H1 (cell line): ENCODE results near the gene SNAI1. TPM values are rescaled to one million over a fixed set of nuclear protein-coding genes. Genes with fewer than 3 reads are reported as not detected.

Source experiments
- CTCF ChIA-PET: fragments of 300-600 bp; sonication (Branson Sonifier 250); formaldehyde crosslinking; loops from one replicate; lab custom pipeline; 2021; ENCODE audit not compliant: partially characterized antibody; lab: Charles Lee
- POLR2A ChIA-PET: fragments of 300-600 bp; sonication (Branson Sonifier 250); formaldehyde crosslinking; loops from one replicate; lab custom pipeline; 2021; ENCODE audit warnings: inconsistent platforms; ENCODE audit not compliant: partially characterized antibody; lab: Charles Lee
- DNase-seq, 2 experiments: peaks; one replicate each; pipeline versions ENCODE4 v3.0.0 to v3.0.0-alpha.2; 2010 to 2022; ENCODE audit warnings: low spot score in 2 of 2, low read depth in 1 of 2, mixed read lengths in 1 of 2
- FAIRE-seq: peaks from 2 replicates; lab custom pipeline; 2011; peaks lifted over from hg19 to GRCh38; lab: Jason Lieb, UNC
- H2AFZ ChIP-seq: 2 replicates; pipeline ENCODE4 v1.8.1; 2012; ENCODE audit warnings: low read length, inconsistent platforms
- H2AK5ac ChIP-seq: 2 replicates; pipeline ENCODE4 v1.6.1; 2013; ENCODE audit warnings: low read depth, low read length
- H2BK120ac ChIP-seq: replicated peaks from 2 replicates; pipeline ENCODE3; 2013; ENCODE audit warnings: low read depth, low read length, inconsistent platforms
- H2BK12ac ChIP-seq: 2 replicates; pipeline ENCODE4 v1.6.1; 2013; ENCODE audit warnings: low read depth, low read length
- H2BK15ac ChIP-seq: 2 replicates; pipeline ENCODE4 v1.6.1; 2013; ENCODE audit warnings: low read length
- H2BK20ac ChIP-seq: 2 replicates; pipeline ENCODE4 v1.6.1; 2013; ENCODE audit warnings: low read length
- H2BK5ac ChIP-seq: 2 replicates; pipeline ENCODE4 v1.6.1; 2013; ENCODE audit warnings: low read depth, low read length
- H3K14ac ChIP-seq: 2 replicates; pipeline ENCODE4 v1.6.1; 2013; ENCODE audit warnings: inconsistent platforms; ENCODE audit not compliant: insufficient read length
- H3K18ac ChIP-seq: 2 replicates; pipeline ENCODE4 v1.6.1; 2013; ENCODE audit warnings: low read length; ENCODE audit errors: extremely low read depth
- H3K23ac ChIP-seq: 2 replicates; pipeline ENCODE4 v1.6.1; 2013; ENCODE audit warnings: inconsistent platforms; ENCODE audit not compliant: insufficient read length
- H3K23me2 ChIP-seq: 2 replicates; pipeline ENCODE4 v1.6.1; 2013; ENCODE audit warnings: low read depth, low read length
- H3K27ac ChIP-seq: 2 replicates; pipeline ENCODE4 v1.6.1; 2011; ENCODE audit warnings: low read depth, low read length, inconsistent platforms
- H3K27me3 ChIP-seq, 4 experiments: replicated peaks in 1 of 4; 1 replicate in 1 of 4; 2 replicates in 3 of 4; pipeline versions ENCODE4 v1.6.1 to v1.8.1; 2011 to 2013; ENCODE audit warnings: low read length in 3 of 4, mild to moderate bottlenecking in 3 of 4, inconsistent platforms in 2 of 4, mixed read lengths in 2 of 4, moderate library complexity in 1 of 4; ENCODE audit not compliant: control insufficient read depth in 3 of 4, insufficient read depth in 3 of 4; ENCODE audit errors: extremely low read depth in 1 of 4
- H3K36me3 ChIP-seq, 4 experiments: 2 replicates each; pipeline versions ENCODE4 v1.6.1 to v1.8.1; 2011 to 2013; ENCODE audit warnings: mild to moderate bottlenecking in 4 of 4, low read length in 3 of 4, moderate library complexity in 2 of 4, control low read depth in 1 of 4, inconsistent platforms in 1 of 4; ENCODE audit not compliant: insufficient read depth in 4 of 4, control insufficient read depth in 2 of 4
- H3K4ac ChIP-seq: replicated peaks from 2 replicates; pipeline ENCODE3; 2013; ENCODE audit warnings: low read length, low read depth, mixed read lengths, inconsistent platforms; ENCODE audit not compliant: insufficient read length
- H3K4me1 ChIP-seq, 4 experiments: replicated peaks in 1 of 4; 1 replicate in 1 of 4; 2 replicates in 3 of 4; pipeline versions ENCODE4 v1.6.1 to v1.8.1; 2011 to 2013; ENCODE audit warnings: low read length in 3 of 4, inconsistent platforms in 2 of 4, mixed read lengths in 1 of 4; ENCODE audit not compliant: insufficient read depth in 4 of 4, control insufficient read depth in 3 of 4
- H3K4me2 ChIP-seq, 2 experiments: 2 replicates each; pipeline versions ENCODE4 v1.6.1 to v1.8.1; 2011 to 2013; ENCODE audit warnings: low read depth in 2 of 2, low read length in 2 of 2, control low read depth in 1 of 2, inconsistent platforms in 1 of 2, mild to moderate bottlenecking in 1 of 2; ENCODE audit not compliant: insufficient read depth in 1 of 2
- H3K4me3 ChIP-seq, 4 experiments: fragments of 200-600, 300-600 bp in 1 of 4; sonication (generic), shearing (Covaris generic), sonication (Bioruptor Twin) in 1 of 4; 2 replicates each; pipeline versions ENCODE4 v1.5.1 to v1.8.1; 2011 to 2016; ENCODE audit warnings: low read length in 4 of 4, low read depth in 3 of 4, control low read depth in 2 of 4, inconsistent platforms in 2 of 4, mild to moderate bottlenecking in 2 of 4, mixed read lengths in 1 of 4, moderate library complexity in 1 of 4; ENCODE audit not compliant: insufficient read depth in 2 of 4; ENCODE audit errors: extremely low read depth in 1 of 4
- H3K56ac ChIP-seq: replicated peaks from 2 replicates; pipeline ENCODE3; 2013; ENCODE audit warnings: low read depth, mild to moderate bottlenecking, mixed read lengths, low read length, inconsistent platforms; ENCODE audit not compliant: insufficient read length
- H3K79me1 ChIP-seq: 2 replicates; pipeline ENCODE4 v1.6.1; 2013; ENCODE audit warnings: low read depth, low read length, control low read depth
- H3K79me2 ChIP-seq, 2 experiments: 2 replicates each; pipeline versions ENCODE4 v1.6.1 to v1.8.1; 2012 to 2013; ENCODE audit warnings: low read length in 2 of 2, mild to moderate bottlenecking in 2 of 2, inconsistent platforms in 1 of 2; ENCODE audit not compliant: insufficient read depth in 2 of 2, control insufficient read depth in 1 of 2
- H3K9ac ChIP-seq, 4 experiments: replicated peaks in 1 of 4; 1 replicate in 1 of 4; 2 replicates in 3 of 4; pipeline versions ENCODE4 v1.6.1 to v1.8.1; 2011 to 2013; ENCODE audit warnings: low read depth in 3 of 4, low read length in 3 of 4, control low read depth in 2 of 4, mild to moderate bottlenecking in 2 of 4, moderate library complexity in 2 of 4, inconsistent platforms in 1 of 4; ENCODE audit errors: extremely low read depth in 1 of 4
- H3K9me3 ChIP-seq, 2 experiments: 2 replicates each; pipeline versions ENCODE4 v1.6.1 to v1.8.1; 2012 to 2013; ENCODE audit warnings: mild to moderate bottlenecking in 2 of 2, moderate library complexity in 2 of 2, control low read depth in 1 of 2, inconsistent platforms in 1 of 2, low read depth in 1 of 2, low read length in 1 of 2, mixed read lengths in 1 of 2; ENCODE audit not compliant: insufficient read depth in 2 of 2
- H4K20me1 ChIP-seq, 2 experiments: replicated peaks in 1 of 2; 2 replicates each; pipeline versions ENCODE3 to v1.8.1; 2011 to 2013; ENCODE audit warnings: inconsistent platforms in 2 of 2, low read length in 2 of 2, mild to moderate bottlenecking in 1 of 2; ENCODE audit not compliant: insufficient read depth in 2 of 2, control insufficient read depth in 1 of 2
- H4K5ac ChIP-seq: 2 replicates; pipeline ENCODE4 v1.6.1; 2013; ENCODE audit warnings: low read length, low read depth, mixed read lengths, inconsistent platforms; ENCODE audit not compliant: insufficient read length
- H4K8ac ChIP-seq: 2 replicates; pipeline ENCODE4 v1.8.0; 2013; ENCODE audit warnings: mild to moderate bottlenecking, moderate library complexity, low read length, inconsistent platforms; ENCODE audit not compliant: insufficient read depth; ENCODE audit errors: extremely low read depth
- H4K91ac ChIP-seq: replicated peaks from 2 replicates; pipeline ENCODE3; 2013; ENCODE audit warnings: low read length, mixed read lengths, inconsistent platforms; ENCODE audit not compliant: insufficient read length
- EZH2 ChIP-seq: fragments of 200-600 bp; sonication (generic); IDR thresholded peaks from 2 replicates; pipeline ENCODE4 v1.7.1; 2012; ENCODE audit warnings: low read depth, mild to moderate bottlenecking, moderate library complexity, low read length, inconsistent platforms; ENCODE audit not compliant: severe bottlenecking
- GTF2F1 ChIP-seq: IDR thresholded peaks from 2 replicates; pipeline ENCODE4 v1.6.1; 2012; ENCODE audit warnings: low read depth, low read length, improper control_type of control experiment, borderline replicate concordance
- WGBS, 2 experiments: shearing (Covaris generic) in 1 of 2; methylation state at CpG; one replicate each; pipeline versions ENCODE4 v1.1.6 to v1.1.7; 2013 to 2015; ENCODE audit warnings: low lambda C conversion rate in 2 of 2, mixed read lengths in 2 of 2, inconsistent platforms in 1 of 2, low coverage in 1 of 2, missing lambda C conversion rate in 1 of 2; ENCODE audit not compliant: insufficient replicate concordance in 2 of 2, insufficient coverage in 1 of 2, insufficient read length in 1 of 2; ENCODE audit errors: extremely low coverage in 1 of 2, missing lambda C conversion rate in 1 of 2; 5-methylcytosine and 5-hydroxymethylcytosine counted together
- polyA plus RNA-seq, 7 experiments: library from polyadenylated mRNA; depleted of rRNA in 3 of 7; stranded (reverse) in 5 of 7; unstranded in 2 of 7; fragments of >200 nt in 5 of 7; fragments of 200-250 nt in 2 of 7; gene quantifications; 1 replicate in 5 of 7; 2 replicates in 1 of 7; 4 replicates in 1 of 7; pipeline versions ENCODE4 v1.2.1 to v1.2.3, GENCODE V29; 2011 to 2013; ENCODE audit warnings: missing spikeins in 2 of 7, mixed read lengths in 2 of 7
- total RNA-seq: library from RNA; stranded (reverse); fragmentation: NEBNext Ultra II Directional; extraction: Animal tissue kit (Norgen Biotek cat#: 25700); gene quantifications from 2 replicates; pipeline ENCODE4 v1.2.1, GENCODE V29; 2021

Gene SNAI1
- total and polyA plus RNA-seq, 2 of the 8 experiments (the other 6 are each of a cell fraction or from before 2014, with no cell fraction given) = 6.5 to 8.0 TPM

DNA sequence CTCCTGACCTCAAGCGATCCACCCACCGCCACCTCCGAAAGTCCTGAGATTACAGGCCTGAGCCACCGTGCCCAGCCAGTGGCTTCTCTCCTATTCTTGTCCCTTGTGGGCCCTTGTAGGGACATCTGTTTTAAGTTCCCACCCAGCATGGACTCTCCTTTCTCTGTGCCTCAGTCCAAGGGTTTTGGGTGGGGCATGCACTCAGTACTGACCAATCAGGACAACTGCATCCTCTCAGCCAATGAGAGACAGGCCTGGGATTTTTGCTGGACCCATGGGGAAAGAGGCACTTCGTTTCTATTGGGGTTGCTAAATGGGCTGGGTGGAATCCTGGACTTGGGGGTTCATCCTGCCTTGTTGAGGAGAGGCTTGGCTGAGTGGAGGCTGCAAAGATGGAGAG is 34.4 kb downstream of the SNAI1 start:
- H3K9me3 ChIP-seq = no peaks in the 10 kb centered on the region
- H3K18ac ChIP-seq = no peak overlapping the region
- no peaks in the 10 kb centered on the region for H3K36me3 ChIP-seq
- ChIA-PET CTCF (interaction anchor here (1.5 to 1.6 kb wide), 2 partner anchors 9 to 38 kb away, joined by 4 read pairs; no protein-coding TSS in a partner anchor), POLR2A (interaction anchor here (13.6 kb wide), 1 partner anchor 32 kb away, joined by 183 read pairs; the partner anchor contains the start of gene SNAI1)
- no peak overlapping the region for H4K5ac ChIP-seq
- no peak overlapping the region for H2BK120ac ChIP-seq
- WGBS, 2 experiments = 84% methylated on average over 5 of the region's 5 CpGs; no CpG with 5 or more reads in 1 of the 2 experiments
- H3K4me1 ChIP-seq = peaks cover 0 to 14% (median 11%) of the 10 kb centered on the region in 4 experiments; a peak in 6 of 7 replicates
- no peak overlapping the region for H2BK20ac ChIP-seq
- H4K20me1 ChIP-seq = no peaks in the 10 kb centered on the region
- TF ChIP-seq EZH2 (no peak), GTF2F1 (no peak)
- no peak overlapping the region for H2BK5ac ChIP-seq
- no peak overlapping the region for H4K91ac ChIP-seq
- no peak overlapping the region for H2BK12ac ChIP-seq
- no peak overlapping the region for H2AFZ ChIP-seq
- no peak overlapping the region for H3K9ac ChIP-seq
- FAIRE-seq = no peak
- peaks cover 0 to 3% (median 1%) of the 10 kb centered on the region in 4 experiments; a peak in 1 of 7 replicates for H3K27me3 ChIP-seq
- no peak overlapping the region for H2AK5ac ChIP-seq
- no peak overlapping the region for H3K14ac ChIP-seq
- no peaks in the 10 kb centered on the region for H3K79me1 ChIP-seq
- H3K56ac ChIP-seq = no peak overlapping the region
- H3K23ac ChIP-seq = no peak overlapping the region
- H2BK15ac ChIP-seq = peak overlapping the region; percentile 72; the same call in 1 of the 2 replicates
- no peaks in the 10 kb centered on the region for H3K79me2 ChIP-seq
- no peak for DNase-seq
- H4K8ac ChIP-seq = no peak overlapping the region
- no peak overlapping the region for H3K27ac ChIP-seq
- no peaks in the 10 kb centered on the region for H3K23me2 ChIP-seq
- no peak overlapping the region for H3K4me3 ChIP-seq
- H3K4me2 ChIP-seq = no peak overlapping the region
- H3K4ac ChIP-seq = no peak overlapping the region
